DND-41 (cell line): Measurements from ENCODE around the gene RADIL.

Experiments used
- CTCF ChIP-seq: IDR thresholded peaks from 2 replicates; pipeline ENCODE4 v1.5.1; 2012; ENCODE audit warnings: borderline replicate concordance, low read length, moderate library complexity, mild to moderate bottlenecking; ENCODE audit not compliant: poor library complexity, severe bottlenecking; ENCODE audit errors: extremely low read depth
- EZH2 ChIP-seq: IDR thresholded peaks from 3 replicates; pipeline ENCODE4 v1.6.1; 2012; ENCODE audit warnings: borderline replicate concordance, low read depth, mild to moderate bottlenecking, moderate library complexity, low read length, inconsistent platforms; ENCODE audit not compliant: severe bottlenecking

GRCh38 chr7:4919969-4920766 is 36.7 kb upstream of the RADIL start:
- TF ChIP-seq CTCF, result no peak
- TF ChIP-seq EZH2, result no peak
